ENCODE results near the gene EFCAB6.

DNA sequence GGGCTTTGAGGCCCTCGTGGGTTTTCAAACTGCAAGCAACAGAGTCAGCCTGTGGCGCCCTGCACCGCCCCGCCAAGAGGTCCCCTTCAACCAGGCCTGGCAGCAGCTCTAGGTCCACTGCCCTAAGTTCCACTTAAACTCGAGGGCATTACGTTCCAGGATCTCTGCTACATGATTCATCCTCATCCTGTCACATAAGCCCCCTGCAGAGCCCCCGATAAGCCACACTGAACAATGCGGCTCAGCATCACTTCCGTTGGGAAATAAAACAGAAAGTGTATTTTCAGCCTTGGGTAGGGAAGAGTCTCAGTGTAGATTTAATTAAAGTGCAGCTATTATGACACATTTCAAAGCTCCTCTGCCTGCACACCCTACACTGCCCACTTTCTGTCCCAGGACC, 25.6 kb upstream of the EFCAB6 start:
- no peak for TF ChIP-seq POLR2A (IDR thresholded peaks at IDR 0.05)
- TF ChIP-seq, protein P1, sequence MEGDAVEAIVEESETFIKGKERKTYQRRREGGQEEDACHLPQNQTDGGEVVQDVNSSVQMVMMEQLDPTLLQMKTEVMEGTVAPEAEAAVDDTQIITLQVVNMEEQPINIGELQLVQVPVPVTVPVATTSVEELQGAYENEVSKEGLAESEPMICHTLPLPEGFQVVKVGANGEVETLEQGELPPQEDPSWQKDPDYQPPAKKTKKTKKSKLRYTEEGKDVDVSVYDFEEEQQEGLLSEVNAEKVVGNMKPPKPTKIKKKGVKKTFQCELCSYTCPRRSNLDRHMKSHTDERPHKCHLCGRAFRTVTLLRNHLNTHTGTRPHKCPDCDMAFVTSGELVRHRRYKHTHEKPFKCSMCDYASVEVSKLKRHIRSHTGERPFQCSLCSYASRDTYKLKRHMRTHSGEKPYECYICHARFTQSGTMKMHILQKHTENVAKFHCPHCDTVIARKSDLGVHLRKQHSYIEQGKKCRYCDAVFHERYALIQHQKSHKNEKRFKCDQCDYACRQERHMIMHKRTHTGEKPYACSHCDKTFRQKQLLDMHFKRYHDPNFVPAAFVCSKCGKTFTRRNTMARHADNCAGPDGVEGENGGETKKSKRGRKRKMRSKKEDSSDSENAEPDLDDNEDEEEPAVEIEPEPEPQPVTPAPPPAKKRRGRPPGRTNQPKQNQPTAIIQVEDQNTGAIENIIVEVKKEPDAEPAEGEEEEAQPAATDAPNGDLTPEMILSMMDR (IDR thresholded peaks at IDR 0.05) = no peak
